ENCODE data around the gene GJA4. TPM values are rescaled to one million over a fixed set of nuclear protein-coding genes. Genes with fewer than 3 reads are reported as not detected.

GJA4 gene
- total RNA-seq, 4 donors from 2014 or later: 2.0 to 5.0 (median 3.5) TPM

GRCh38 chr1:34779526-34779925 is 13.3 kb upstream of the GJA4 start:
- intact Hi-C loops (cut with DNase I): no loop called here
- peaks cover 0 to 4% (median 3%) of the 10 kb centered on the region in 3 donors for H3K36me3 ChIP-seq
- H3K27ac ChIP-seq: peak overlapping the region; percentile 19 to 99 (median 98)
- WGBS, 2 donors: 50 to 59% methylated on average over 5 of the region's 5 CpGs
- H3K4me1 ChIP-seq: peaks cover 0 to 61% (median 21%) of the 10 kb centered on the region in 3 donors
- H3K27me3 ChIP-seq: peaks cover 0 to 62% (median 3%) of the 10 kb centered on the region in 4 donors
- no peak overlapping the region for H3K4me3 ChIP-seq
- no peak for DNase-seq
- no peak for TF ChIP-seq POLR2A (IDR thresholded peaks at IDR 0.05)
- H3K9me3 ChIP-seq: no peaks in the 10 kb centered on the region

- Histone ChIP-seq H3K27me3 (peaks cover 0 to 62% (median 3%) of the 10 kb centered on the region in 4 donors), H3K27ac (peak overlapping the region; percentile 19 to 99 (median 98)), H3K36me3 (peaks cover 0 to 9% (median 7%) of the 10 kb centered on the region in 3 donors), H3K4me1 (peaks cover 0 to 65% (median 21%) of the 10 kb centered on the region in 3 donors), H3K4me3 (no peak overlapping the region), H3K9me3 (no peaks in the 10 kb centered on the region)
- no peak for DNase-seq
- 90% methylated on average over 4 of the region's 5 CpGs; no CpG with 5 or more reads in 1 of the 2 donors for WGBS, 2 donors
- intact Hi-C loops (cut with DNase I): no loop called here
- TF ChIP-seq POLR2A (IDR thresholded peaks at IDR 0.05) (no peak), CTCF (IDR thresholded peaks at IDR 0.05) (no peak)
Observed at GRCh38 chr1:34779962-34780361, 12.8 kb upstream of the GJA4 start.

GRCh38 chr1:34780528-34780927 is 12.3 kb upstream of the GJA4 start:
- intact Hi-C loops (cut with DNase I): no loop called here
- H3K4me3 ChIP-seq: peak overlapping the region; percentile 69 to 81 (median 76)
- H3K27me3 ChIP-seq: peaks cover 0 to 62% (median 3%) of the 10 kb centered on the region in 4 donors
- H3K27ac ChIP-seq: peak overlapping the region; percentile 19 to 99 (median 98)
- H3K9me3 ChIP-seq: no peaks in the 10 kb centered on the region
- peaks cover 0 to 71% (median 21%) of the 10 kb centered on the region in 3 donors for H3K4me1 ChIP-seq
- peaks cover 0 to 14% (median 13%) of the 10 kb centered on the region in 3 donors for H3K36me3 ChIP-seq
- TF ChIP-seq POLR2A (IDR thresholded peaks at IDR 0.05) (no peak), CTCF (IDR thresholded peaks at IDR 0.05) (no peak)
- no peak for DNase-seq
- 35 to 57% methylated on average over 1 to 2 of the region's 2 CpGs for whole genome bisulfite sequencing, 2 donors

- peak within 1 kb of the TSS; percentile 69 to 81 (median 76) for H3K4me3 ChIP-seq
- peak within 1 kb of the TSS; percentile 96 to 99 (median 98) for H3K27ac ChIP-seq
- no peak for DNase-seq
- peak in 2 of 4 donors; percentile 13 to 49 for TF ChIP-seq POLR2A (IDR thresholded peaks at IDR 0.05)
- TF ChIP-seq CTCF (IDR thresholded peaks at IDR 0.05): no peak
- H3K27me3 ChIP-seq: peaks cover 0 to 62% (median 3%) of the 10 kb centered on the region in 4 donors
- WGBS, 2 donors: 5 to 27% methylated on average over 3 to 17 of the region's 62 CpGs
- peaks cover 0 to 20% (median 15%) of the 10 kb centered on the region in 3 donors for H3K36me3 ChIP-seq
- peaks cover 0 to 78% (median 24%) of the 10 kb centered on the region in 3 donors for H3K4me1 ChIP-seq
- intact Hi-C loops (cut with DNase I): no loop called here
- no peaks in the 10 kb centered on the region for H3K9me3 ChIP-seq
Observed at GRCh38 chr1:34781071-34781843, 11.5 kb upstream of the GJA4 start, which contains the start of gene GJB3. Gene GJB3, plus strand, starts transcription at chr1:34781214. Its CDS starts 3,549 bp downstream, at chr1:34784763.

GRCh38 chr1:34781844-34782391 is 10.9 kb upstream of the GJA4 start:
- H3K27ac ChIP-seq: peak overlapping the region; percentile 96 to 99 (median 98)

More at GRCh38 chr1:34781844-34782391, 10.9 kb upstream of the GJA4 start:
- intact Hi-C loops (cut with DNase I): no loop called here
- Histone ChIP-seq H3K4me1 (peaks cover 0 to 82% (median 26%) of the 10 kb centered on the region in 3 donors), H3K4me3 (peak overlapping the region; percentile 69 to 81 (median 76)), H3K36me3 (peaks cover 0 to 26% (median 15%) of the 10 kb centered on the region in 3 donors), H3K27me3 (peaks cover 0 to 58% (median 3%) of the 10 kb centered on the region in 4 donors), H3K9me3 (no peaks in the 10 kb centered on the region)
- DNase-seq: no peak
- 0 to 11% methylated on average over 1 to 3 of the region's 18 CpGs for WGBS, 2 donors
- TF ChIP-seq CTCF (IDR thresholded peaks at IDR 0.05) (no peak), POLR2A (IDR thresholded peaks at IDR 0.05) (peak in 3 of 4 donors; percentile 51 to 80 (median 74))

All from esophagus squamous epithelium (tissue), 5 donors.